ENCODE data around the gene BPIFB3. TPM values are rescaled to one million over a fixed set of nuclear protein-coding genes. Genes with fewer than 3 reads are reported as not detected.

Gene BPIFB3
- total RNA-seq, 1 donor from 2014 or later: not detected

DNA sequence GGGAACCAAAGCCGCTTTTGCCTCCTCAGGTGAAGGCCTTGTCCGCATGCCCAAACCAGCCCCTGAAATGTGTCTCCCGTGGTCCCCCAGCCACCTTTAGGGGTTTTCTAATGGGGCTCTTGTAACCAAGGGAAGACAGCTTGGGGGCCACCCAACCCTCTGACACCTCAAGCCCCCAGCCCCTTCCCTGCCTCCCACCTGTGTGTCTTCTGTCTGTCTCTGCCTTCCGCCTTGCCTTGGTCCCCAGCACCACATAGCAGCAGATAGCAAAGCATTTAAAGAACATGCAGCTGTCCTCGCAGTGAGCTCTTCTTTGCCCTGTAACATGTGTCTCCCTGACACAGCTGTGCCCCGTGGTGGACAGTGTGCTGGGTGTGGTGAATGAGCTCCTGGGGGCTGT lies 9.6 kb downstream of the BPIFB3 start:
- DNase-seq: no peak

DNA sequence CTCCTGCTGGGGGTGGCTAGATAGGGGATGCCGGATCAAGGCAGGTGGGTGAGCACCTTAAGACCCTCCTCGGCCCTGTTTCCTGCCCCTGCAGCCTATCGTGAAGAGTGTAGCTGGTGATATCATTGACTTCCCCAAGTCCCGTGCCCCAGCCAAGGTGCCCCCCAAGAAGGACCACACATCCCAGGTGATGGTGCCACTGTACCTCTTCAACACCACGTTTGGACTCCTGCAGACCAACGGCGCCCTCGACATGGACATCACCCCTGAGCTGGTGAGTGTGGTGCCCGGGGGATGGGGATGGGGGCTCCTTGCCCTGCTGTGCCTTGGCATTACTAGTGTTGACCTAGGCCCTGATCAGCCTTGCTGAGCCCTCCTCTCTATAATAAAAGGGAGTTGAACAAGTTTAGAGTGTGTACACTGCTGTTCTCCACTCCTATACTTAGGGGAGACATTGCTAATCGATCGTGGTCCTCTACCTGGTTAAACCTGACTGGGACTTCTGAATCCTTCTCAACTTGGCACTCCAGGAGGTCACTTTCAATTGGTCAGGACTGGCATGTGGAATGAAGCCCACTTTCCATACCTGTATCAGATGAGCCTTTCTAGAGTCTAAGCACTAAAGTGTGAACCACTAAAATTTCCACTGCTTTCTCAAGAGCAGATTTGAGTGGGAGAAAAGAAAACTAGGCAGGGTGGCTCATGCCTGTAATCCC lies 11.0 kb downstream of the BPIFB3 start:
- no peak for DNase-seq

DNA sequence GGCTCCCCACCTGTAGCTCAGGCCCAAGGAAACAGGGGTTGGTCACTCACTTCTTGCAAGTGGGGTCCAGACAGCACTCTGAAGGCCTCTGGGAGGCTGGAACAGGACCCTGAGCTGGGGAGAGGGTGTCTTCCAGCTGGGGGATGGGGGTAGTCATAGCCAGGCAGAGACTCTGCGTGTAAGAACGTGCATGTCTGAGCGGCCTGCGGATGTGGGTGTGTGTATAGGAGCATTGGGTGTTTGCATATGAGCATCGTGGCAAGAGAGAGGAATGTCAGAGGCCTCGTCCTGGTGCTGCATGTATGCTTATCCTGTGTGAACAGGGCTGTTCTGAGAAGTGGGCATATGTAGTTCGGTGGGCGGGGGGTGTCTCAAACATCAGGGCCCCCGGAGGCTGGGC lies 12.1 kb downstream of the BPIFB3 start:
- no peak for DNase-seq

DNA sequence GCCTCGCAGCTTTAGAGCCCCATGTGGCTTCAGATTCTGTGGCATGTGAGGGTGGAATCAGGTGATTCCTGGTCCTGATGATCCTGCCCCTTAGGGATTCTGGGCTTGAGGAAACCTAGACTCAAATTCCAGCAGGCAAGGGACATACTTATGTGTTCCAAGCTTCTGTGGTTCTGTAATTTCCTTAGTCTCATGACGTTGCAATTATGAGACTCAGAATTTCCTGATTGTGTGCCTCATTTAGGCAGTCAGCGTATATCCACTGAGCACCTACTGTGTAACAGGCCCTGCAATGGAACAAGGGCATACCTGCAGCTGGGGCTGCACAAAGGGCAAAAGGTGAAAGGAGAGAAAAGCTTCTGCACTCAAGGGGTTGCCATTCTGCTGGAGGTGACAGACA lies 14.1 kb downstream of the BPIFB3 start:
- no peak for DNase-seq

DNA sequence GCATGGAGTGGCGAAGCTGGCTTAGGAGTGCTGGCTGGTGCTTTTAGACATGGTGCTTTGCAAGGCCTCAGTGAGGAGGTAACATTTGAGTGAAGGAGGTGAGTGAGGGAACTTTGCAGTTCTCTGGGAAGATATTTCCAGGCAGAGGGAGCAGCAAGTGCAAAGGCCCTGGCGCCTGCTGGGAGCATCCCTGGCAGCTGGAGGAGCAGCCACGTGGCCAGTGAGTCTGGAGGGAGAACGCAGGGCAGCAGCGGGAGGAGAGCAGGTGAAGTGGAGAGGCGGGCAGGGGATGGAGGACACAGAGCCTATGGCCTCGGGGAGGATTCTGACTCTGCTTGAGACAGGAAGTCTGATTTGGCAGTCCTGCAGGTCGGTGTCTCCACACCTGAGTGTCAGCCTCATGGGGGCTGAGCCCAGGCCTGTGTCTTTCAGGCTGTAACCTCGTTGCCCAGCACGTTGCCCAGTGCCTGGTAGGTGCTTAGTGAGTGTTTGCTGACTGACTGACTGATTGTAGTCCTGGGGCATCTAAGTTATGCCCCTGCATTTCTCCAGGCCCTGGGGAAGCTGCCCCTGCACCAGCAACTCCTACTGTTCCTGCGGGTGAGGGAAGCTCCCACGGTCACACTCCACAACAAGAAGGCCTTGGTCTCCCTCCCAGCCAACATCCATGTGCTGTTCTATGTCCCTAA lies 14.7 kb downstream of the BPIFB3 start:
- DNase-seq: no peak

DNA sequence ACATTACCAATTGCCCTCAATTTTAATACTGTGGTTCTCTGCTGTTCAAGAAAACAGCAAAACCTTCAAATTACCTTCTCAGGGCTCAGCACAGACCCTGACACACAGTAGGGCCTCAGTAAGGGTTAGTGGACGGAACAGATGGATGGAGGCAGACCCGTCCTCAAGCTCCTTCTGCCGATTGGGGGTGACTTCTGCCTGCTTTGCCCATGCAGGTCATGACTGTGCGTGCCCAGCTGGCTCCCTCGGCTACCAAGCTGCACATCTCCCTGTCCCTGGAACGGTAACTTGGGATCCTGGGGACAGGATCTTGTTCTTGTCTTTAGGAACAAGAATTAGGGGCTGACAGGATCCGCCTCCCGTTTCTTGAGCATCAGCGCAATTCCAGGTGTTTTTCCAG lies 16.0 kb downstream of the BPIFB3 start:
- no peak for DNase-seq

DNA sequence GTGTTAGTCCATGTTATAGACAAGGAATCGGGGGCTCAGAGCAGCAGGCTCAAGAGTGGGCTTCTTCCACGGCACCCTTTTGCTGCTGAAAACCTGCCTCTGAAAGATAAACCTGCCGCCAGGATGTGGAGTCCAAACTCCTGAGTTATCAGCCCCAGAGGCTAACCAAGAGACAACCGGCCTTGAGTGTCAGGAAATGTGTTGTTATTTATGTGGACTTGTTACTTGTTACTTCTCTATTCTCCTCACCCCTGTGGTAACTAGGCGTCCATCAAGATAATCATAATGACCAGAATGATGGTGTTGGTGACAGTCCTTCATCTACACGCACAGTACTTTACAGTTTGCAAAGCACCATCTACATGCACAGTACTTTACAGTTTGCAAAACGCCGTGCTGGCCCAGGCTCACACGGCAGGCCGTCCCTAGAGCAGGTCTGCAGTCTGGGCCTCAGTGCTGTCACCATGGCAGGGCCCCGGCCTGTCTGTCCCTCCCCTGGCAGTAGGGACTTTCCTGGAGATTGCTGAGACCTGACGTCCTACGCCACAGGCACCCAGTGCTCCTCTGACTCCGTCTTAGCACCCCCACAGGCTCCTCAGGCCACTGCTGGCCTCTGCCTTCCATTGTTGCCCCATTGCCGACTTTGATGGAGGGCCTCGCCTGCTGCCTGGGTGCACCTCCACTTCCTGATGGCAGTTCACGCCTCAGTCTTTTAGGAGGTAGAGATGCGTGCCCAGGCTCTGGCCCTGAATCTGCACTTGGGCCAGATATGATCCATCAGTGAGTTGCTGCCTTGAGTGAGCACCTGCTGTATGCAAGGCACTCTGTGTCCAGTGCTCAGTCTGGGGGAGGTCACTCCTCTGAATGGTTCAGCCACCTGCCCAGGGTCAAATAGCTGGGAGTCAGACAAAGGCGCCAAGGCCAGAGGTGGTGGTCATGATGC lies 16.7 kb downstream of the BPIFB3 start:
- no peak for DNase-seq

DNA sequence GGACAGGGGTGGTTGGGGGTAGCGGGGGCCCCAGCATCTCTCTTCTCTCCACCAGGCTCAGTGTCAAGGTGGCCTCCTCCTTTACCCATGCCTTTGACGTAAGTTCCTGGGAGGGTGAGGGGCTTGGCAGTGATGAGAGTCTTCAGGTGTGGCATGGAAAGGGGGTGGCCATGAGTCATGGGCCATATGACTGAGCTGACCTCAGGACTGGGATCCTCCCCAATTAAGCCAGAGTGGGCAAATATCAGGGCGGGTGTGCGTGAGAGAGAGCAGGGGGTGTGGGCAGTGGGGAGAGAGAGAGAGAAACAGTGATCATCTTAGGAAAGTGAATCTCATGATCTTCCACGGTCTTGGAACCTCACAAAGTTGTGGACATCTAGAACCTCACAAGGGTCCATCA lies 17.5 kb downstream of the BPIFB3 start:
- no peak for DNase-seq

DNA sequence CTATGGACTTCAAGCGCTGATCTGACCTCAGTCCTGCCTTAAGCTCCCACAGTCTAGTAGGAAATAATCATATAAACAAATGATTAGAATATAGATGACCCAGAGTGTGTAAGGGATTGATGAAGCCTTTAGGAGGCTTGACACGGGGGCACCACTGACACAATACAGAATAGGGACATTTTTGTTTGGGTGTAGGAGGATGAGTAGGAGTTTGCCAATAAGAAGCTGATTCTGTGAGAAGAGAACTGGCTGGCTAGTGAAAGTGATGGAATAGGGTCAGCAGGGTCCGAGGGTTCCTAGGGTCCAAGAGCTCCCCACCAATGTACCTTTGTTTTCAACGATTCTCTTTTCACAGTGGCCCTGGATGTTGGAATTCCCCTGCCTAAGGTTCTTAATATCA lies 18.7 kb downstream of the BPIFB3 start:
- no peak for DNase-seq

DNA sequence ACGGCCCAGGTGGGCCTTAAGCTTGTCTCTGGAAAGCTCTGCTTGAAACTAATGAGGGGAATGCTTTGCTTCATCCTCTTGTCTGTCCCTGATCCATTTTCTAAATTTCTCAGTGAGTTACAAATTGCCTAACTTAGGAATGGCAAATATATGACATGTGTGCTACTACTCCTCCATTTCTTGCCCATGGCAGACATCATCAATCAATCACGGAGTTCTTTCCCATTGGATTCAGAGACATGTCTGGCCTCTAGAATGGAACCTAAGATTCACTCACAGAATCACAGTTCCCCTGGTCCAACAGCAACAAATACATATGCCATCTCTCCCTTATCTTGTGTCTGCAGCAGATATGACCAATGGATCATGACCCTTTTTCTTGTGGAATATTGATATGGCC lies 19.1 kb downstream of the BPIFB3 start:
- no peak for DNase-seq

DNA sequence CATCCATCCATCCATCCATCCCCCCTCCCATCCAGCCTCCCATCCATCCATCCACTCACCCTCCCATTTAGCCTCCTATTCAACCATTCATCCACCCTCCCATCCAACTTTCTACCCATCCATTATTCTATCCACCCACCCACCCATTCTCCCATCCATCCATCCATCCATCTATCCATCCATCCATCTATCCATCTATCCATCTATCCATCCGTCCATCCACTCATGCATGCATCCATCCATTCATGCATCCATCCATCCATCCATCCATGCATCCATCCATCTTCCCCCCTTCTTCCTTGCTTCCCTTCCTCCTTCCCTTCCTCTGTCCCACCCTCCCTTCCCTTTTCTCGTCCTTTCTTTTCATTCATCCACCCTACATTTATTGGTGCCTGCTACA lies 21.0 kb downstream of the BPIFB3 start:
- no peak for DNase-seq

DNA sequence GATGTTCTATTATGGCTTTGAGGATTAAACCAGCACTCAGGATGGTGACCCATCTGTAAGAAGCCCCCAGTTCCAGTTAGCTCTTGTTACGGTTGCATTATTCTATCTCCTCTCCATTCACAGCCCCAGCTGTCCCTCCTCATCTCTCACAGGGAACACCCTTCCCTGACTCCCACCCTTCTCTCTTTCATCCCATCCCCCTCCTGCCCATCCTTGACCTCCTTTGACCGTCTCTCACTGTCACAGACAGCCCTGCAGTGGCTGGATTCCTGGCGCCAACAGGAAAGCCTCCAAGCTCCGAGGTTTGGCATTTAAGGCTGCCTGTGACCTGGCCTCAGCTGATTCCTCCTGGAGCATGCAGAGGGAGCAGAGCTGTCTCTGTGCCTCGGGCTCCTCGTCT lies 21.6 kb downstream of the BPIFB3 start:
- DNase-seq: no peak

DNA sequence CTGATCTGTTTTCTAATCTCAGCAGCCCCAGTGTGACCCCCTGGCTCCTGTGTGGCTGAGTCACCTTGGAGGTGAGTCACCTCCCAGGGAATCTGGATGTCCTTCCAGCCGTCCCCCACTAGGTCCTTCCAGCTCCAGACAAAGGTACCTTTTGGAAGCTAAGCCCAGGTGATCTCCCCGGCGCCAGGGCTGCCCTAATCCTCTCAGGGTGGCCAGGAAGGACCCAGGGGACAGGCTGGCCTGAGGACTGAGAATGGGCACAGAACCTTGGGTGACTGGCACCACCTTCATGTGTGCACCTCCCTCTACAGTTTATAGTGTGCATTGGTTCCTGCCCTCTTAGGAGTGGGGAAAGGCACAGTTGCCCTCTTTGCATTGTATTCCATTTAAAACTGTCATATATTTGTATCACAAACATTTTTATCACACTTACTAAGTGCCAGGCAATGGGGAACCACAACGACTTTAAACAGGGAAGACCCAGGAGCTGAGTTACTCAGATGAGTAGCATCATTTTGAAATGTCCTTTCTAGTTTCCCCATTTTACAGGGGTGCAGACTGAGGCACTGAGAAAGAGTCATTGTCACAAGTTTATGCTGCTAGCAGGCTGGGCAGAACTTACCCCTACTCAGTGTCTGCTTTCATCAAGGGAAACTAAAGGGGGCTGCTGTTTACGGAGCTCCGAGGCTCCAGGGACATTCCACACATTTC lies 23.1 kb downstream of the BPIFB3 start:
- DNase-seq: no peak

DNA sequence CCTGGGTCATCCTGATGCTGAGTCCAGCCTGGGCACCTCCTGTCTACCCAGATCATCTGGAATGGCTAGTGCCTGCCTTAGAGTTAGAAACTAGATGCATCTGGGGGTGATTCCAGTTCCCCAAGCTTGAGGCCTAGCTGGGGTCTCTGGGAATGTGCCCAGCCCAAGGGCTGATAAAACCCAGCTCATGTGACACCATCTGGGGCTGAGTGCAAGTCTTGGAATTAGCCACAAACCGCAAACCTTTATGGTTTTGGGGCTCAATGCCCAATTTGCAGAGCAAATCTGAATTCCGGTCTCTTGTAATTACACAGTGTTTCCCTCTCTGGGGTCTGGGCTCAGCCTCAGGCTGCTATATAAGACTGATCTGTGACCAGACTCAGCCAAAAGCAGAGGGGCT lies 25.6 kb downstream of the BPIFB3 start, which contains the start of gene BPIFB4:
Gene BPIFB4, plus strand, starts transcription at position 385 of the 400 bp plus-strand sequence. CDS start 1,884 bp downstream, outside the sequence.
- DNase-seq: no peak

DNA sequence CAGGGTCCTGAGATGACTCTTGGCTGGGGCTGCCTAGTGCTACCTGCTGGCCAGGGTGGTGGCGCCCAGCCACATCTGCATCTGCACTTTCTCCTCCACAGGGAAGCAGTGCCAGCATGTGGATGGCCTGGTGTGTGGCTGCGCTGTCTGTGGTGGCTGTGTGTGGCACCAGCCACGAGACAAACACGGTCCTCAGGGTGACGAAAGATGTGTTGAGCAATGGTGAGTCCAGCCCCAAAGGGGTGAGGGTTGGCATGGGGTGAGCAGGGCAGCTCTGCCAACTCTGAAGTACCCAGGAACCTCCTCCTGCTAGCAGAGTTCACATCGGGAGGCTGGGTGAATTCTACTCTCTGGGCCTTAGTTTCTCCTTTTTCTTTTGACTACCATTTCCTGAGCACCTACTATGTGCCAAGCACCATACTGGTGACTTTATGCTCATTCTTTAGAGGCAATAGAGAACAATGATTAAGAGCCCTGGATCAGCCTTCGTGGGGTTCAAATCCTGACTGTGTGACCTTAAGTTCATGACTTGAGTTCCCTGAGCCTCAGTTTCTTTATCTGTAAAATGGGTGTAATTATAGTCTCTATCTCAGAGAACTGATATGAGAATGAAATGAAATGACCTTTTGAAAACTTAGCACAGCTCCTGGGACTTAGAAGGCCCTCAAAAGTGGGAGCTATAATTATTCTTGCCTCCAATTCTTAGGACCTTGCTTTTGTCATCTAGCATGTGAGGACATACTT lies 27.9 kb downstream of the BPIFB3 start:
- no peak for DNase-seq

DNA sequence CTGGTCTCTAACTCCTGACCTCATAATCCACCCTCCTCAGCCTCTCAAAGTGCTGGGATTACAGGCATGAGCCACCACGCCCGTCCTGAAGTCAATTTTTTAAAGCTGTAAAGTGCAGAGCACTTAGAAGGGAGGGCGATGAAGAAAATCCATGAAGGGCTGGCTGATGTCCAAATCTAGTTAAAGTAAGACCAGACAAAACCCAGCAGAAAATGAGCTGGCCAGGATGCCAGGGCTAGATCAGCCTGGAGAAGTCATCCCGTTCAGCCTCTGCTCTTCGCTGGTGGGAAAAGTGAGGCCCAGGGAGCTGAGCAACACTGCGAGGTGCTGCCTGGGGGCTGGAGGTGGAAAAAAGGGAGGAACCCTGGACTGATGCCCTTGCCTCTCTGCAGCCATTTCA lies 28.8 kb downstream of the BPIFB3 start:
- no peak for DNase-seq

DNA sequence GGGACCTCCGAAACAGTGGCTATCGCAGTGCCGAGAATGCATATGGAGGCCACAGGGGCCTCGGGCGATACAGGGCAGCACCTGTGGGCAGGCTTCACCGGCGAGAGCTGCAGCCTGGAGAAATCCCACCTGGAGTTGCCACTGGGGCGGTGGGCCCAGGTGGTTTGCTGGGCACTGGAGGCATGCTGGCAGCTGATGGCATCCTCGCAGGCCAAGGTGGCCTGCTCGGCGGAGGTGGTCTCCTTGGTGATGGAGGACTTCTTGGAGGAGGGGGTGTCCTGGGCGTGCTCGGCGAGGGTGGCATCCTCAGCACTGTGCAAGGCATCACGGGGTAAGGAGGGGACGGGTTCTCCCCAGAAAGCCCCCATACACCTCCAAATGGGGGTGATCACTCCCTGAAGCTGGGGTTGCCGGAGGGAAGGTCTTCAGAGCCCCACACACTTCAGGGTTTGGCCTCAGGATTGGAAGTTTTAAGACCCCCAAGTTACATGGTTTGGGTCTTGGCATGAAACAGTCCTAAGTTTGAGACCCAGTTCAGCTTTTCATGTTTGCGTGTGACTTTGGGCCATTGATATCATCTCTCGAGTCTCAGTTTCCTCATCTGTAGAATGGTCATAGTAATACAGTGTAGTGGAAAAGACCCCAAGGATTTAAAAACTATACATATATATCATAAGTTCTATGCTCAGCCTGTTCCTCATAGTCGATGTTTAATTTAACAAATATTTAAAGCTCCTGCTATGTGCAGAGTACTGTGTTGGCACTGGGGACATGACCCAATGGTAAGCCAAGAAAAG lies 30.0 kb downstream of the BPIFB3 start:
- DNase-seq: no peak

DNA sequence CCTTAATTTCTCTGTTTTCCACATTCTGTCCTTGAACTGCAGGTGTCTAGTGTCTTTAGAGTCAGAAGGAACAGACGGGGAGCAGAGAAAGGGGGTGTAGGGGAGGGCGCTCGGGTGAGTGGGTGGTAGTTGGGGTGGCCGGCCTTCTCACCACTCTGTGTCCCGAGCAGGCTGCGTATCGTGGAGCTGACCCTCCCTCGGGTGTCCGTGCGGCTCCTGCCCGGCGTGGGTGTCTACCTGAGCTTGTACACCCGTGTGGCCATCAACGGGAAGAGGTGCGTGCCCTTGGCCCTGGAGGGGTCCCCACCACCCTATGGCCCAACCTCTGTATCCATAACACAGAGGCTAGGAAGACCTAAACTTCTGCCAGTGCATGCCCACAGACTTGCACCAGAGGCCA lies 31.0 kb downstream of the BPIFB3 start:
- no peak for DNase-seq

DNA sequence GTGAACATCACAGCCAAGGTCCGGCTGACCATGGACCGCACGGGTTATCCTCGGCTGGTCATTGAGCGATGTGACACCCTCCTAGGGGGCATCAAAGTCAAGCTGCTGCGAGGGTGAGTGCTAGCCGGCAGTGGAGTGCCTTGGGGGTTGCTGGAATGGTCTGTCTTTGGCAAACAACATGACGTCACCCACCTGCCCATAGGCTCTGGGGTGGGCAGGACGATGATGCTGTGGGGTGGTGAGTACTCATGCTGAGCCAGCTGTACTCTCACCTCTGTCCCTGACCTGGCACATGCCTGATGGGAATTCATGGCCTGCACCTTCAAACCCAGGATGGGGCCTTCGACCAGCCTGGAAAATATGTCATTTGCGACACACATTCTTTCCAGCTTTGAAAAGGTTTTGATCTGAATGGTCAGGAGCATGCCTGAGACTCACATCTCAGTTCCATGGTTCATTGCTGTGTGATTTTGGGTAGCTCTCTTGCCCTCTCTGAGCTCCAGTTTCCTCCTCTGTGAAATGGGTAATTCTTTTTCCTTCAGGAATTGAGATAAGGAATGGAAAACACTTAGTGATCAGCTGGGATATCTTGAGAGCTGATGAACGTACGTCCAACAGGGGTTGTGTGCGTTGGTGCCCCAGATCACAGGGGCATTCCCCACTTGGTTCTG lies 32.5 kb downstream of the BPIFB3 start:
- no peak for DNase-seq

DNA sequence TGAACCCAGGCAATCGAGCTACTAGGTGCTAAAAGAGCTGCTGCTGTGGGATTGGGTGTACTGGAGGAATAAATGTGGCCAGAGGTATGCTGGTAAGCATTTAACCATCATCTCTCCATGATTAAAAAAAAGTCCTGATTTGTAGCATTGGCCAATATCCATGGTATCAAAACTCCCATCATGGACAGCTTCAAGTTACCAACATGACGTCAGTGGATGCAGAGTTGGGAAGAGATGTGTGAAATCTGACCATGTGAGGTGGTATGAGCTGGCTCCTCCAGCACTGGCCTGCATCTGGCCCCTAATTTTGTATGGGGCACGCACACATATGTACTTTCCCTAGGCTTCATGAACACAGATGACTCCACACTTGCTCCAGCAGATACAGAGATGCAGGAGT lies 37.4 kb downstream of the BPIFB3 start:
- DNase-seq: no peak

Measured in skin of body (tissue), 2 donors.